HFFc6 (cell line): ENCODE measurements around the gene PTPRD. TPM values are rescaled to one million over a fixed set of nuclear protein-coding genes. Genes with fewer than 3 reads are reported as not detected.

Experiments
- DNase-seq: peaks from one replicate; pipeline ENCODE4 v3.0.0-alpha.2; 2018
- H3K27ac Mint-ChIP-seq: 2 replicates; pipeline ENCODE4 v1.8.0; 2020; ENCODE audit warnings: mild to moderate bottlenecking, mixed read lengths
- H3K27me3 Mint-ChIP-seq: 2 replicates; pipeline ENCODE4 v1.8.0; 2021; ENCODE audit warnings: mild to moderate bottlenecking, moderate library complexity, mixed read lengths; ENCODE audit not compliant: insufficient read depth
- H3K36me3 Mint-ChIP-seq: 2 replicates; pipeline ENCODE4 v1.8.0; 2021; ENCODE audit warnings: low read depth, mixed read lengths
- H3K4me1 Mint-ChIP-seq: 2 replicates; pipeline ENCODE4 v1.8.0; 2020; ENCODE audit warnings: low read depth, mixed read lengths
- H3K4me3 Mint-ChIP-seq: 2 replicates; pipeline ENCODE4 v1.8.0; 2020; ENCODE audit warnings: mild to moderate bottlenecking, moderate library complexity, mixed read lengths
- H3K9me3 Mint-ChIP-seq: 2 replicates; pipeline ENCODE4 v1.8.0; 2020; ENCODE audit warnings: mild to moderate bottlenecking, mixed read lengths
- total RNA-seq, 6 experiments: library from RNA; stranded (reverse); fragmentation: NEBNext Ultra II Directional; extraction: Animal tissue kit (Norgen Biotek cat#: 25700); gene quantifications; 2 replicates in 1 of 6; 3 replicates in 5 of 6; pipeline ENCODE4 v1.2.3, GENCODE V29; 2021
- TF ChIP-seq, protein P1 (sequence below): fragments of 200-600 bp; sonication (generic); IDR thresholded peaks from 2 replicates; pipeline ENCODE4 v1.5.0; 2021; ENCODE audit warnings: antibody characterized with exemption, mild to moderate bottlenecking

PTPRD gene
- total RNA-seq, 6 experiments from 2014 or later, result not detected

DNA sequence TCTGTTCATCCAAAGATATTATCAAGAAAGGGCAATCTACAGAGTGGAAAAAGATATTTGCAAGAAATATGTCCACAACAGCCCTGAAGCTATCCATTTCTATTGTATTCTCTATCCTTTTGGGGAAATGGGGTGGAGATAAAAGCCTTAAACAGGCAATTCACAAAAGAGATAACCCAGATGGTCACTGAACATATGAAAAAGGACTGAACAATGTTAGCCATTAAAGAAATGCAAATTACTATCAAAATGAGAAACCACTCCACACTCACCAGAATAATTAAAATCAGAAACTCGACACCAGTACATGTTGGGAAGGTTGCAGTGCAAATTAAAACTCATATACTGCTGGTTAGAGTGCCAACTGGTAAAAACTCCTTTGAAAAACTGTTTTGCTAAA is 1858.1 kb downstream of the PTPRD start:
- no peaks in the 10 kb centered on the region; the same call in 1 of the 2 replicates for H3K27me3 Mint-ChIP-seq
- H3K9me3 Mint-ChIP-seq, result peaks cover 39% of the 10 kb centered on the region
- no peak overlapping the region for H3K4me3 Mint-ChIP-seq
- H3K4me1 Mint-ChIP-seq, result no peaks in the 10 kb centered on the region
- H3K36me3 Mint-ChIP-seq, result peaks cover 10% of the 10 kb centered on the region
- TF ChIP-seq, protein P1, sequence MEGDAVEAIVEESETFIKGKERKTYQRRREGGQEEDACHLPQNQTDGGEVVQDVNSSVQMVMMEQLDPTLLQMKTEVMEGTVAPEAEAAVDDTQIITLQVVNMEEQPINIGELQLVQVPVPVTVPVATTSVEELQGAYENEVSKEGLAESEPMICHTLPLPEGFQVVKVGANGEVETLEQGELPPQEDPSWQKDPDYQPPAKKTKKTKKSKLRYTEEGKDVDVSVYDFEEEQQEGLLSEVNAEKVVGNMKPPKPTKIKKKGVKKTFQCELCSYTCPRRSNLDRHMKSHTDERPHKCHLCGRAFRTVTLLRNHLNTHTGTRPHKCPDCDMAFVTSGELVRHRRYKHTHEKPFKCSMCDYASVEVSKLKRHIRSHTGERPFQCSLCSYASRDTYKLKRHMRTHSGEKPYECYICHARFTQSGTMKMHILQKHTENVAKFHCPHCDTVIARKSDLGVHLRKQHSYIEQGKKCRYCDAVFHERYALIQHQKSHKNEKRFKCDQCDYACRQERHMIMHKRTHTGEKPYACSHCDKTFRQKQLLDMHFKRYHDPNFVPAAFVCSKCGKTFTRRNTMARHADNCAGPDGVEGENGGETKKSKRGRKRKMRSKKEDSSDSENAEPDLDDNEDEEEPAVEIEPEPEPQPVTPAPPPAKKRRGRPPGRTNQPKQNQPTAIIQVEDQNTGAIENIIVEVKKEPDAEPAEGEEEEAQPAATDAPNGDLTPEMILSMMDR, result no peak
- no peak overlapping the region for H3K27ac Mint-ChIP-seq
- DNase-seq, result no peak

DNA sequence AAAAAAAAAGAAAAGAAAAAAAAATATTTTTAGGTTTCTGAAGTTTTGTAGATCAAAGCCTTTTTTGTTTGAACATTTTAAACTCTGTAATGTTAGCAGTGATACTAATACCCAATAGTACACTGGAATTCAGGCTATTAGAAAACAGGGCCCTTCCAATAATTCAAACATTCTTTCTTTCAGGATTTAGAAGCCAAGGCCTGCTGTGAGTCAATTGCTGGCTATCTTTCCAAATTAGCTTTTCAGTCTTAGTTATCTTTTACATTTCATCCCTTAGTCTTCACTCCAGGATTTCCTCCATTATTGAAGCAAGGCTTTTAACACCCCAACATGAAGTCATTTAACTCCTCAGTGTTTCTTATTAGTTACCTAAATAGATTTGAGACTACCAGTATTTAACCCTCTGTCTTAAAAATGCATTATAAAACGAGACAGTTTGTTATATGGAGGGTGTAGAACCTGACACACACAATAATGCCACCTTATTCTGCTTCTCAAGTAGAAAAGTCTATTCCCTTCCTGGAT is 1861.3 kb downstream of the PTPRD start:
- TF ChIP-seq, protein P1, result no peak
- no peak overlapping the region for H3K27ac Mint-ChIP-seq
- no peak overlapping the region for H3K4me3 Mint-ChIP-seq
- no peak for DNase-seq
- H3K4me1 Mint-ChIP-seq, result no peaks in the 10 kb centered on the region
- peaks cover 36% of the 10 kb centered on the region for H3K9me3 Mint-ChIP-seq
- no peaks in the 10 kb centered on the region; the same call in 1 of the 2 replicates for H3K27me3 Mint-ChIP-seq
- 0 out of 2 replicates have a peak, but pooled peaks cover 3% of the 10 kb centered on the region for H3K36me3 Mint-ChIP-seq

DNA sequence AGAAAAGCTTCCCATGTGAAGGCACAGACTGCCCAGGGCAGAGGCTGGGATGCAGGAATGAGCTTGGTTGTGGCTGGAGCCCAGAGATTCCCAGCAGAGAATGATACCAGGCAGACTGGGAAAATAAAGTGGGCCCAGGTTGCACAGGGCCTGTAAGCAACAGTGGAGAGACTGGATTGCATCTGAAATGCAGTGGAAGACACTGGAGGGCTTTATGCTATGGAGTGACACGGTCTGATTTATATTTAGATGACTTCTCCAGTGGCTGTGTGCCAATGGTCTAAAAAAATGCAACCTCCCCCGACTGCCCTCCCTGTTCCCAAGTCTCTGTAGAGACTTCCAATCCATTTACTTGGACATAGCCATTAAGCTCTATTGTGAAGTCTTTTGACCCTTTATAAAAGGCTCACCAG is 1862.2 kb downstream of the PTPRD start:
- Mint-ChIP-seq H3K9me3 (peaks cover 41% of the 10 kb centered on the region), H3K27ac (no peak overlapping the region), H3K4me3 (no peak overlapping the region), H3K36me3 (0 out of 2 replicates have a peak, but pooled peaks cover 3% of the 10 kb centered on the region), H3K27me3 (no peaks in the 10 kb centered on the region; the same call in 1 of the 2 replicates), H3K4me1 (no peaks in the 10 kb centered on the region)
- no peak for DNase-seq
- TF ChIP-seq, protein P1, result no peak

DNA sequence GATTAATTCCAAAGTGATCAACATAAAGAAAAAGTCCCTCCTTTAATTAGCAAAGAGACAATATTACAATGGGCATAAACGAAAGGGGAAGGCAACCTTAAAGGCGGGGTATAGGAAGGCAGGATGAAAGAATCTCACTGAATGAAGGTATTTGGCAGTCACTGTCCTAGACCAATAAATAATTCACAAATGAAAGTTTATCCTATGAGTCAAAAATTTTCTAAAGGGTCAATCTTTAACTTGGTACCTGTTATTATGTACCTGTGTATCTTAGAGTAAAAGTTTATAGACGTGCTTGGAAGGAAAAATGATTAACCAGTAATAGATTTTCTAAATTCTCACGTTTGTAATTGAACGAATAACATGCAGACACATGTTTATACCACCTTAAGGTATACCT is 1867.5 kb downstream of the PTPRD start:
- Mint-ChIP-seq H3K36me3 (no peaks in the 10 kb centered on the region), H3K4me3 (no peak overlapping the region), H3K27ac (no peak overlapping the region), H3K27me3 (no peaks in the 10 kb centered on the region), H3K4me1 (no peaks in the 10 kb centered on the region), H3K9me3 (peaks cover 46% of the 10 kb centered on the region)
- DNase-seq, result no peak
- TF ChIP-seq, protein P1, result no peak

DNA sequence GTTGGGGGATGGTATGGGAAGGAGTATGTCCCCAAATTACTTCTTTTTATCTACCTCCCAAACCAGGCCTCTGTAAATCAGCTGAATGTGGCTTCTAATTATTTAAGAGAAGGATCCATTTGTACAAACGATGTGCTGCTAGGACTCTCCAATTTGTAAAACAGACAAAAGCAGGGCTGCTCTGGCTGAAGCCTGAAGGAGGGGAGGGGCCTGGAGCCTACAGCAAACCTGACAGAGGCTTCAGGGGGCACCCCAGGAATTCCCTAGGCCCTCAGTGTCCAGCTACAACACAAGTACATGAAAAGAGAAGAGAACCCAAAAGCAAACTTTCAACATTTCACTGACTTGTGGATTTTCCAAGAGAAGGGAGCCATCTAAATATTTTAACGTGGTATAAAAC is 1873.9 kb downstream of the PTPRD start:
- no peaks in the 10 kb centered on the region for H3K36me3 Mint-ChIP-seq
- H3K9me3 Mint-ChIP-seq, result peaks cover 24% of the 10 kb centered on the region
- H3K4me1 Mint-ChIP-seq, result no peaks in the 10 kb centered on the region
- H3K4me3 Mint-ChIP-seq, result no peak overlapping the region
- H3K27ac Mint-ChIP-seq, result no peak overlapping the region
- TF ChIP-seq, protein P1, result no peak
- H3K27me3 Mint-ChIP-seq, result no peaks in the 10 kb centered on the region; the same call in 1 of the 2 replicates
- DNase-seq, result no peak
